Natural killer cell (primary cell): ENCODE data around the gene CTTNBP2NL. TPM values are rescaled to one million over a fixed set of nuclear protein-coding genes. Genes with fewer than 3 reads are reported as not detected.
A peak's percentile ranks its signal among the peaks of the same experiment; 100 is the strongest.

Experiments
- ATAC-seq, 3 donors: fragments of 150-1000 bp in 2 of 3; fragments of 200-7000 bp in 1 of 3; cut with Tn5 transposase; 1 replicate in 1 of 3; 2 replicates in 2 of 3; pipeline ENCODE4 v1.10.0; 2021; ENCODE audit warnings: mild to moderate bottlenecking in 2 of 3, moderate library complexity in 2 of 3
- DNase-seq, 2 donors: peaks; one replicate each; pipeline versions ENCODE4 v3.0.0 to v3.0.0-alpha.2; 2013 to 2021; ENCODE audit warnings: mixed read lengths in 1 of 2
- H3K27ac ChIP-seq: one replicate; pipeline ENCODE4 v1.5.1; 2013; ENCODE audit warnings: mild to moderate bottlenecking, low read length
- H3K27me3 ChIP-seq: one replicate; pipeline ENCODE4 v1.6.1; 2013; ENCODE audit warnings: low read length; ENCODE audit not compliant: control insufficient read depth, insufficient read depth
- H3K36me3 ChIP-seq: one replicate; pipeline ENCODE4 v1.6.1; 2013; ENCODE audit warnings: low read length; ENCODE audit not compliant: control insufficient read depth, insufficient read depth
- H3K4me1 ChIP-seq: one replicate; pipeline ENCODE4 v1.6.1; 2013; ENCODE audit warnings: low read length; ENCODE audit not compliant: control insufficient read depth, insufficient read depth
- H3K4me3 ChIP-seq: one replicate; pipeline ENCODE4 v1.5.1; 2013; ENCODE audit warnings: low read length
- H3K9me3 ChIP-seq: one replicate; pipeline ENCODE4 v1.6.1; 2013; ENCODE audit warnings: low read length; ENCODE audit not compliant: control insufficient read depth, insufficient read depth
- H3K27ac Mint-ChIP-seq, 2 donors: one replicate each; pipeline ENCODE4 v1.8.0; 2022; ENCODE audit warnings: mild to moderate bottlenecking in 2 of 2, mixed read lengths in 2 of 2, moderate library complexity in 1 of 2
- H3K27me3 Mint-ChIP-seq, 2 donors: one replicate each; pipeline ENCODE4 v1.8.0; 2022; ENCODE audit warnings: low read depth in 2 of 2, mixed read lengths in 2 of 2
- H3K36me3 Mint-ChIP-seq: one replicate; pipeline ENCODE4 v1.8.0; 2022; ENCODE audit warnings: mixed read lengths
- H3K4me1 Mint-ChIP-seq, 2 donors: one replicate each; pipeline ENCODE4 v1.8.0; 2022; ENCODE audit warnings: mixed read lengths in 2 of 2
- H3K4me3 Mint-ChIP-seq: one replicate; pipeline ENCODE4 v1.8.0; 2022; ENCODE audit warnings: mild to moderate bottlenecking, moderate library complexity, mixed read lengths
- H3K9me3 Mint-ChIP-seq, 2 donors: one replicate each; pipeline ENCODE4 v1.8.0; 2022; ENCODE audit warnings: mixed read lengths in 2 of 2
- WGBS: methylation state at CpG from one replicate; pipeline ENCODE4 v1.1.7; 2013; ENCODE audit warnings: missing lambda C conversion rate; ENCODE audit not compliant: insufficient coverage; 5-methylcytosine and 5-hydroxymethylcytosine counted together
- intact Hi-C: fragments of 100-400 bp; cut with micrococcal nuclease; formaldehyde crosslinking; loops from one replicate; pipeline ENCODE4 v1.14.2; 2022
- total RNA-seq, 4 donors: library from RNA; stranded (reverse); fragments of 120-200 nt in 1 of 4; gene quantifications; one replicate each; pipeline versions ENCODE4 v1.2.3 to v1.2.4, GENCODE V29; 2013 to 2022
- TF ChIP-seq, protein P1 (sequence below): fragments of 200-600 bp; IDR thresholded peaks from one replicate; pipeline ENCODE4 v1.8.0; 2022; ENCODE audit warnings: antibody characterized with exemption

The CTTNBP2NL gene
- total RNA-seq, 3 donors from 2014 or later (not counting 1 experiment from before 2014, with no cell fraction given) = 0.07 to 0.94 (median 0.15) TPM

DNA sequence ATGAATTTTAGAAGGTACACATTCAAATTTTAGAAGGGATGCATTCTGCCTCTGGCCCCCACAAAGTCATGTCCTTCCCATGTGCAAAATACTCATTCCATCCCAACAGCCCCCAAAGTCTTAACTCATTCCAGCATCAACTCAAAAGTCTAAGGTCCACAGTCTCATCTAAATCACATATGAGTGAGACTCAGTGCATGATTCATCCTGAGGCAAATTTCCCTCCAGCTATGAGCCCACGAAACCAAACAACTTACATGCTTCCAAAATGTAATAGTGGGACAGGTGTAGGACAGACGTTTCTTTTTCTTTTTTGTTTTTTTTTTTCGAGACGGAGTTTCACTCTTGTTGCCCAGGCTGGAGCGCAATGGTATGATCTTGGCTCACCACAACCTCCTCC, 100.3 kb downstream of the CTTNBP2NL start:
- H3K27ac Mint-ChIP-seq = no peak overlapping the region
- Histone ChIP-seq H3K27ac (no peak overlapping the region), H3K27me3 (peaks cover 14% of the 10 kb centered on the region), H3K4me3 (no peak overlapping the region), H3K4me1 (no peaks in the 10 kb centered on the region), H3K9me3 (no peaks in the 10 kb centered on the region), H3K36me3 (no peaks in the 10 kb centered on the region)
- H3K36me3 Mint-ChIP-seq = no peaks in the 10 kb centered on the region
- WGBS = 78% methylated on average over 3 of the region's 5 CpGs
- H3K4me1 Mint-ChIP-seq = no peaks in the 10 kb centered on the region
- no peaks in the 10 kb centered on the region for H3K9me3 Mint-ChIP-seq
- peaks cover 35 to 58% of the 10 kb centered on the region in 2 donors for H3K27me3 Mint-ChIP-seq
- DNase-seq (no peak), ATAC-seq (no peak)
- intact Hi-C loops = no loop called here
- no peak overlapping the region for H3K4me3 Mint-ChIP-seq
- TF ChIP-seq, protein P1, sequence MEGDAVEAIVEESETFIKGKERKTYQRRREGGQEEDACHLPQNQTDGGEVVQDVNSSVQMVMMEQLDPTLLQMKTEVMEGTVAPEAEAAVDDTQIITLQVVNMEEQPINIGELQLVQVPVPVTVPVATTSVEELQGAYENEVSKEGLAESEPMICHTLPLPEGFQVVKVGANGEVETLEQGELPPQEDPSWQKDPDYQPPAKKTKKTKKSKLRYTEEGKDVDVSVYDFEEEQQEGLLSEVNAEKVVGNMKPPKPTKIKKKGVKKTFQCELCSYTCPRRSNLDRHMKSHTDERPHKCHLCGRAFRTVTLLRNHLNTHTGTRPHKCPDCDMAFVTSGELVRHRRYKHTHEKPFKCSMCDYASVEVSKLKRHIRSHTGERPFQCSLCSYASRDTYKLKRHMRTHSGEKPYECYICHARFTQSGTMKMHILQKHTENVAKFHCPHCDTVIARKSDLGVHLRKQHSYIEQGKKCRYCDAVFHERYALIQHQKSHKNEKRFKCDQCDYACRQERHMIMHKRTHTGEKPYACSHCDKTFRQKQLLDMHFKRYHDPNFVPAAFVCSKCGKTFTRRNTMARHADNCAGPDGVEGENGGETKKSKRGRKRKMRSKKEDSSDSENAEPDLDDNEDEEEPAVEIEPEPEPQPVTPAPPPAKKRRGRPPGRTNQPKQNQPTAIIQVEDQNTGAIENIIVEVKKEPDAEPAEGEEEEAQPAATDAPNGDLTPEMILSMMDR = no peak

DNA sequence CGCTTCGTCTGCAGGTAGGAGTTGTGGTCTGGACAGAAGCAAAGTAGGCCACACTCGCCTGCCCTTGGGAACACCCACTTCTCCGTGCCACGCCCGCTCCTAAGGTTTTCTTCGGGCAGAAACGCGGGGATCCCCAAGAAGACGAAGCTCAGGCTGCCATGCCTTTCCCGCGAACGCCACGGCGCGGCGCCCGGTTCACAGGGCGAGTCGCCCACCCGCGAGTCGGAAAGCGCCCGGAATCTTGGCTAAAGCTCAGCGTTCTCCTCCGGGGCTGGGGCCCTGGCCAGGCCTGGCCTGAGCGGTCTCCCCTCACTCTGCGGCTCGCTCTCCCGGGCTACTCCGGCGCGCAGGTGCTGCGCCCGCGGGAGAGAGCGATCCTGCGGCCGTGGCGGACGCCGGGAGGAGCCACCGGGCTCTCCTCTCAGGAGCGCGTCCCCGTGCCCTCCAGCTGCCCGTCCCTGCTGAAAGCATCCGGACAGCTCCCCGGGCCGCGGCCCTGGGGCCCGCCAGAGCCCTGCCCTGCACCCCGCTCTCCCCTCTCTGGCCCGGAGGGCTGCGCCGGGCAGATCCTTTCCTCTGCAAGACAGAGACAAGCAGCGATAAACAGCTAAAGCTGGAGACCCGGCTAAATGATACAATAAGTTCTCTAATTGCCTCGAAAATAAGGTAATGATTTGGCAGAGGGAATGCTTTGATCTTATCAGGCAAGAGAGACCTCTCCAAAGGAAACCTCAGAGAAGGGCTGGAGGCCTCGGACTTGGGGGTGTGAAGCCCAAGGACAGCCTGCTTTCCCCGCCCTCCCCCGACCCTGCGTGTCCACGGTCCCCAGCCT, 106.0 kb downstream of the CTTNBP2NL start:
- H3K4me1 Mint-ChIP-seq = no peaks in the 10 kb centered on the region
- peak overlapping the region; percentile 65 for H3K4me3 Mint-ChIP-seq
- DNase-seq = peak; percentile 47 to 72
- H3K36me3 Mint-ChIP-seq = no peaks in the 10 kb centered on the region
- peaks cover 56 to 61% of the 10 kb centered on the region in 2 donors for H3K27me3 Mint-ChIP-seq
- no peak overlapping the region for H3K27ac ChIP-seq
- TF ChIP-seq, protein P1 = peak; percentile 53
- no peaks in the 10 kb centered on the region for H3K9me3 Mint-ChIP-seq
- H3K4me1 ChIP-seq = peaks cover 8% of the 10 kb centered on the region
- no peaks in the 10 kb centered on the region for H3K9me3 ChIP-seq
- H3K27me3 ChIP-seq = peaks cover 29% of the 10 kb centered on the region
- H3K36me3 ChIP-seq = no peaks in the 10 kb centered on the region
- no peak overlapping the region for H3K27ac Mint-ChIP-seq
- 2% methylated on average over 63 of the region's 65 CpGs for WGBS
- peak overlapping the region; percentile 12 for H3K4me3 ChIP-seq
- ATAC-seq = peak; percentile 57 to 85 (median 76)
- intact Hi-C loops = loop anchor here (1.0 to 10.0 kb wide), 3 partner anchors 112 to 303 kb away; partner anchors contain the start of gene RHOC

DNA sequence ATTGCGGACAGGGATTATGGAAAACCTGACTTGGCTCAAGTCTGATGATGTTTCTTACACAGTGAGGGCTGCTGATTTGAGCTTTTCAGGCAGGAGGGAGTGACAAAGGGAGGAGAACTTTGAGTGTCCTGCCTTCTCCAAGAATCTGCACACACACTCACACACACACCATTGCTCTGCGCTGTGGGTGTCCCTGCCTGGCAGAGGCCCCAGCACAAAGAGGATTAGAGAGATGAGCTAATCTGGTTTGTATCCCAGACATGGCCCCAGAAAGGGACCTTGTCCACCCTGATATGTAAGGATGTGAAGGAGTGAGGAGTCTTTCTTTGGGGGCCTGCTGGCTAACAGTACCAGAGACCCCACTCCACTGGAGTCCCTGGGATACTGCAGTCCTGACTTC, 106.8 kb downstream of the CTTNBP2NL start:
- TF ChIP-seq, protein P1 = no peak
- peaks cover 14% of the 10 kb centered on the region for H3K4me1 ChIP-seq
- H3K4me3 Mint-ChIP-seq = peak overlapping the region; percentile 11
- no peaks in the 10 kb centered on the region for H3K36me3 ChIP-seq
- intact Hi-C loops = loop anchor here (5.0 to 10.0 kb wide), 2 partner anchors 204 to 302 kb away; partner anchors contain the start of gene RHOC
- H3K27ac Mint-ChIP-seq = no peak overlapping the region
- no peaks in the 10 kb centered on the region for H3K9me3 Mint-ChIP-seq
- no peaks in the 10 kb centered on the region for H3K9me3 ChIP-seq
- no peak for DNase-seq
- H3K27me3 Mint-ChIP-seq = peaks cover 55 to 65% of the 10 kb centered on the region in 2 donors
- peaks cover 0 to under 1% of the 10 kb centered on the region in 2 donors for H3K4me1 Mint-ChIP-seq
- peaks cover 36% of the 10 kb centered on the region for H3K27me3 ChIP-seq
- ATAC-seq = no peak
- no peaks in the 10 kb centered on the region for H3K36me3 Mint-ChIP-seq
- 68% methylated on average over 1 of the region's 2 CpGs for WGBS
- H3K4me3 ChIP-seq = no peak overlapping the region
- no peak overlapping the region for H3K27ac ChIP-seq
